ENCODE data around the gene FADS1.

- TF ChIP-seq CTCF (IDR thresholded peaks at IDR 0.05) = no peak
- TF ChIP-seq POLR2A (IDR thresholded peaks at IDR 0.05) = no peak
Measured at GRCh38 chr11:61862714-61863547, 46.1 kb upstream of the FADS1 start.
